ENCODE data around the gene RIMS4. TPM values are rescaled to one million over a fixed set of nuclear protein-coding genes. Genes with fewer than 3 reads are reported as not detected.

Gene RIMS4
- total and polyA plus RNA-seq, 10 of the 15 experiments (the other 5 are each of a cell fraction or from before 2014, with no cell fraction given) = under 0.01 to 0.07 (median 0.05) TPM; not detected in 5

DNA sequence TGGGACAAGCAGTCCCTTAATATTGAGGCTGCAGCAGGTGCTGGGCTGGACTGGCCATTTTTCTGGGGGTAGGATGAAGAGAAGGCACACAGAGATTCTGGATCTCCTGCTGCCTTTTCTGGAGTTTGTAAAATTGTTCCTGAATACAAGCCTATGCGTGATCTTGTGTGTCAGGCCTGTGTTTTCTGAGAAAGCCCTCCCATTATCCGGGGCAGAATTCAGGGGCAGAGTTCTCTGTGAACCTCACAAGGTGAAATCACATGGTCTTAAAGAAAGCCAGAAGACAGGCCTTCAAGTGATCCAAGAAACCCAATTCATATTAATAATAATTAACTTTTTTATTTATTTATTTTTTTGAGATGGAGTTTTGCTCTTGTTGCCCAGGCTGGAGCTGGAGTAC is 82.7 kb downstream of the RIMS4 start:
- ATAC-seq = no peak
- no TSS peak for BruUV-seq (replicated peaks)

More for the DNA sequence above, 82.7 kb downstream of the RIMS4 start:
- no peaks in the 10 kb centered on the region for H3K79me2 ChIP-seq (ENCODE audit: control insufficient read depth, insufficient read depth, low read length)
- ChIA-PET RAD21 (ENCODE audit: unreplicated experiment) (interaction anchor here (1.0 kb wide), 1 partner anchor 42 kb away, joined by 3 read pairs; no protein-coding TSS in a partner anchor), SMC1A (ENCODE audit: uncharacterized antibody, unreplicated experiment) (interaction anchor here (0.7 kb wide), 1 partner anchor 139 kb away, joined by 3 read pairs; no protein-coding TSS in a partner anchor), POLR2A (interaction anchor here (0.5 kb wide), 1 partner anchor 493 kb away, joined by 3 read pairs; no protein-coding TSS in a partner anchor), CTCF (interaction anchor here (0.7 to 8.2 kb wide), 2 partner anchors 20 to 44 kb away, joined by 4 to 91 read pairs; no protein-coding TSS in a partner anchor)
- intact Hi-C loops (cut with micrococcal nuclease; ENCODE audit: unreplicated experiment) = no loop called here
- no peak overlapping the region for H3K4me2 ChIP-seq (ENCODE audit: control insufficient read depth, insufficient read depth)
- in situ Hi-C loops (cut with MboI) = no loop called here
- no peak overlapping the region for H3K4me3 ChIP-seq
- TF ChIP-seq, protein P1, sequence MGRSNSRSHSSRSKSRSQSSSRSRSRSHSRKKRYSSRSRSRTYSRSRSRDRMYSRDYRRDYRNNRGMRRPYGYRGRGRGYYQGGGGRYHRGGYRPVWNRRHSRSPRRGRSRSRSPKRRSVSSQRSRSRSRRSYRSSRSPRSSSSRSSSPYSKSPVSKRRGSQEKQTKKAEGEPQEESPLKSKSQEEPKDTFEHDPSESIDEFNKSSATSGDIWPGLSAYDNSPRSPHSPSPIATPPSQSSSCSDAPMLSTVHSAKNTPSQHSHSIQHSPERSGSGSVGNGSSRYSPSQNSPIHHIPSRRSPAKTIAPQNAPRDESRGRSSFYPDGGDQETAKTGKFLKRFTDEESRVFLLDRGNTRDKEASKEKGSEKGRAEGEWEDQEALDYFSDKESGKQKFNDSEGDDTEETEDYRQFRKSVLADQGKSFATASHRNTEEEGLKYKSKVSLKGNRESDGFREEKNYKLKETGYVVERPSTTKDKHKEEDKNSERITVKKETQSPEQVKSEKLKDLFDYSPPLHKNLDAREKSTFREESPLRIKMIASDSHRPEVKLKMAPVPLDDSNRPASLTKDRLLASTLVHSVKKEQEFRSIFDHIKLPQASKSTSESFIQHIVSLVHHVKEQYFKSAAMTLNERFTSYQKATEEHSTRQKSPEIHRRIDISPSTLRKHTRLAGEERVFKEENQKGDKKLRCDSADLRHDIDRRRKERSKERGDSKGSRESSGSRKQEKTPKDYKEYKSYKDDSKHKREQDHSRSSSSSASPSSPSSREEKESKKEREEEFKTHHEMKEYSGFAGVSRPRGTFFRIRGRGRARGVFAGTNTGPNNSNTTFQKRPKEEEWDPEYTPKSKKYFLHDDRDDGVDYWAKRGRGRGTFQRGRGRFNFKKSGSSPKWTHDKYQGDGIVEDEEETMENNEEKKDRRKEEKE (IDR thresholded peaks at IDR 0.05) = no peak
- TF ChIP-seq NFXL1 (IDR thresholded peaks at IDR 0.05; ENCODE audit: borderline replicate concordance) (no peak), RAD21 (IDR thresholded peaks at IDR 0.05; ENCODE audit: insufficient read depth, low read depth, low read length) (no peak), CREB1 (IDR thresholded peaks at IDR 0.05; ENCODE audit: low read depth) (no peak), TARDBP (IDR thresholded peaks at IDR 0.05; ENCODE audit: borderline replicate concordance) (no peak), ASH2L (IDR thresholded peaks at IDR 0.05; ENCODE audit: borderline replicate concordance, low read depth) (no peak), STAT1 (conservative IDR thresholded peaks at IDR 0.05) (no peak), ETV6 (conservative IDR thresholded peaks at IDR 0.05 in 1 of 2, IDR thresholded peaks at IDR 0.05 in 1 of 2; ENCODE audit: borderline replicate concordance in 1 of 2, low read depth in 1 of 2) (no peak), BCL11A (IDR thresholded peaks at IDR 0.05; ENCODE audit: low read depth, low read length) (no peak), RFX5 (IDR thresholded peaks at IDR 0.05; ENCODE audit: low read depth, low read length) (no peak), RUNX3 (IDR thresholded peaks at IDR 0.05; ENCODE audit: low read length) (no peak), MXI1 (IDR thresholded peaks at IDR 0.05; ENCODE audit: low read depth, low read length) (no peak), CREM (IDR thresholded peaks at IDR 0.05; ENCODE audit: low read depth) (no peak)
- TF ChIP-seq, protein P2, sequence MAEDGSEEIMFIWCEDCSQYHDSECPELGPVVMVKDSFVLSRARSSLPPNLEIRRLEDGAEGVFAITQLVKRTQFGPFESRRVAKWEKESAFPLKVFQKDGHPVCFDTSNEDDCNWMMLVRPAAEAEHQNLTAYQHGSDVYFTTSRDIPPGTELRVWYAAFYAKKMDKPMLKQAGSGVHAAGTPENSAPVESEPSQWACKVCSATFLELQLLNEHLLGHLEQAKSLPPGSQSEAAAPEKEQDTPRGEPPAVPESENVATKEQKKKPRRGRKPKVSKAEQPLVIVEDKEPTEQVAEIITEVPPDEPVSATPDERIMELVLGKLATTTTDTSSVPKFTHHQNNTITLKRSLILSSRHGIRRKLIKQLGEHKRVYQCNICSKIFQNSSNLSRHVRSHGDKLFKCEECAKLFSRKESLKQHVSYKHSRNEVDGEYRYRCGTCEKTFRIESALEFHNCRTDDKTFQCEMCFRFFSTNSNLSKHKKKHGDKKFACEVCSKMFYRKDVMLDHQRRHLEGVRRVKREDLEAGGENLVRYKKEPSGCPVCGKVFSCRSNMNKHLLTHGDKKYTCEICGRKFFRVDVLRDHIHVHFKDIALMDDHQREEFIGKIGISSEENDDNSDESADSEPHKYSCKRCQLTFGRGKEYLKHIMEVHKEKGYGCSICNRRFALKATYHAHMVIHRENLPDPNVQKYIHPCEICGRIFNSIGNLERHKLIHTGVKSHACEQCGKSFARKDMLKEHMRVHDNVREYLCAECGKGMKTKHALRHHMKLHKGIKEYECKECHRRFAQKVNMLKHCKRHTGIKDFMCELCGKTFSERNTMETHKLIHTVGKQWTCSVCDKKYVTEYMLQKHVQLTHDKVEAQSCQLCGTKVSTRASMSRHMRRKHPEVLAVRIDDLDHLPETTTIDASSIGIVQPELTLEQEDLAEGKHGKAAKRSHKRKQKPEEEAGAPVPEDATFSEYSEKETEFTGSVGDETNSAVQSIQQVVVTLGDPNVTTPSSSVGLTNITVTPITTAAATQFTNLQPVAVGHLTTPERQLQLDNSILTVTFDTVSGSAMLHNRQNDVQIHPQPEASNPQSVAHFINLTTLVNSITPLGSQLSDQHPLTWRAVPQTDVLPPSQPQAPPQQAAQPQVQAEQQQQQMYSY (CRISPR knock-in tag; IDR thresholded peaks at IDR 0.05) = no peak
- H3K27ac ChIP-seq (ENCODE audit: control insufficient read depth, insufficient read depth) = no peak overlapping the region
- H2AFZ ChIP-seq (ENCODE audit: control insufficient read depth, low read depth, low read length) = no peak overlapping the region
- no peak overlapping the region for H3K9ac ChIP-seq (ENCODE audit: control insufficient read depth, insufficient read depth, low read length)
- no peaks in the 10 kb centered on the region for H3K36me3 ChIP-seq (ENCODE audit: control insufficient read depth in 2 of 2, insufficient read depth in 2 of 2, low read length in 1 of 2)
- H3K4me1 ChIP-seq (ENCODE audit: control insufficient read depth, insufficient read depth, low read length) = 0 out of 2 replicates have a peak, but pooled peaks cover under 1% of the 10 kb centered on the region
- no peaks in the 10 kb centered on the region; the same call in 2 of the 3 replicates for H3K9me3 ChIP-seq (replicated peaks; ENCODE audit: control insufficient read depth, insufficient read depth, low read length)
- DNase-seq (ENCODE audit: low read depth, low spot score) (no peak), FAIRE-seq (no peak)
- WGBS (ENCODE audit: insufficient coverage, insufficient replicate concordance, low lambda C conversion rate, missing lambda C conversion rate) = 84% methylated on average over 2 of the region's 2 CpGs
- no peaks in the 10 kb centered on the region; a peak in 1 of 4 replicates for H3K27me3 ChIP-seq (replicated peaks in 1 of 2; ENCODE audit: control insufficient read depth in 2 of 2, insufficient read depth in 2 of 2, low read length in 1 of 2)
- H4K20me1 ChIP-seq (ENCODE audit: control insufficient read depth, insufficient read depth) = no peaks in the 10 kb centered on the region
